HG02943 (cell line): ENCODE measurements around the gene TRIO.

Experiments
- ATAC-seq: cut with Tn5 transposase; IDR thresholded peaks from one replicate; pipeline ENCODE4 v1.9.1; 2021; ENCODE audit warnings: mild to moderate bottlenecking, low read depth, moderate library complexity; ENCODE audit not compliant: unreplicated experiment

Gene TRIO

DNA sequence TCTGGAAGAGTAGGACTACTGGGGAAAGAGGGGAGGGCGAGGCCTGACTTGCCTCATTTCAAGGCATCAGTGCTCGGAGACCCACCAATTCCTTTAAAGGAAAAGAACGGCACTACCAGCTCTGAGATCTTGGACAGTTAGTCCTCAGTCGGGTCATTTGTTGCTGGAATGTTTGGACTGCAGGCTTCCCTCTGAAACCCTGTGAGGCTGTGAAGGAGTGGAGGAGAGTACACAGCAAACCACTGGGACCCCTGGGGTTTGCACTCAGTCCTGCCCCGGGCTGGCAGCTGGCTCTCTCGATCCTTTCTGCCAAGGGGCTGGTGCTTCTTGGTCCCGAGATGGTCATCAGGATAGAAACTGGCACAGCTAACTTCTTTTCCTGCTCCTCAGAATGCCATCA is 194.5 kb downstream of the TRIO start:
- no peak for ATAC-seq

DNA sequence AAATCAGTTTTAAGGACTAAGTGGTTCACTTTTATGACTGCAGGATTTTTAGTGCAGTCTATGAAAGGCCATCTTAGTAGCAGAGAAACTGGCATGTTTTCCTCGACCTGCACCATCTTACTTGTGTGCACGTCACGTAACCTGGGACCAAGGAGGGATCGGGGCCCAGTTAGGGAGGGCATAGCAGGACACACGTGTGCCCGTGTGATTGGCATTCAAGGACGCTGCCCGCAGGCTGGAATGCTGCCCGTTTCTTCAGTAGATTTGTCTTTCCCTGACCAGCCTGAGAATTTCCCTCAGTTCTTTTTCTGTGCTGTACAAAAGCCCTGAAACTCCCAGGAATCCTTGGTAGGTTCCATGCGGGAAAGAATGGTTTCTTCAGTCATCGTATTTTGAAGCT is 196.3 kb downstream of the TRIO start:
- ATAC-seq, result no peak

GRCh38 chr5:14341571-14342230 is 198.6 kb downstream of the TRIO start:
- peak; percentile 6 for ATAC-seq

DNA sequence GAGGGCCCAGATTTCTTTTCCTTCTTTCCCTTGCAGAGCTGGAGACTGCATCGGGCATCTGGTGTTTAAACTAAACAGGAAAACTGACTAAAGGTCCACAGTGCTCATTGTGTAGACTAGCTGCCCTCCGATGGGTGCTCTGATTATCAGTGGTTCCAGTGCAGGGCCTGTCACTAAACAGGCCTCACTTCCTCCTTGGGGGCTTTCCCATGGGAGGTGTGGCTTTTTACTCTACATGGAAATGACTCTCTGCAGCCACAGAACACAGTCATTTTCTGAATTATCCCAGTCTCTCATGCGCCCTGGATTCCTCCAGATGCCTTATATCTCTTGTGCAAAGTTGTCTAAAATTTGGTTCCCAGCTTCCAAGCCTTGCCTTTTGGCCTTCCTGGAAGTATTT is 199.2 kb downstream of the TRIO start:
- ATAC-seq, result peak; percentile 92

GRCh38 chr5:14343376-14343775 is 200.2 kb downstream of the TRIO start:
- ATAC-seq, result no peak

GRCh38 chr5:14347522-14347921 is 204.4 kb downstream of the TRIO start:
- ATAC-seq, result no peak

- ATAC-seq, result no peak
These were observed 205.0 kb downstream of the TRIO start for GRCh38 chr5:14348142-14348541.

DNA sequence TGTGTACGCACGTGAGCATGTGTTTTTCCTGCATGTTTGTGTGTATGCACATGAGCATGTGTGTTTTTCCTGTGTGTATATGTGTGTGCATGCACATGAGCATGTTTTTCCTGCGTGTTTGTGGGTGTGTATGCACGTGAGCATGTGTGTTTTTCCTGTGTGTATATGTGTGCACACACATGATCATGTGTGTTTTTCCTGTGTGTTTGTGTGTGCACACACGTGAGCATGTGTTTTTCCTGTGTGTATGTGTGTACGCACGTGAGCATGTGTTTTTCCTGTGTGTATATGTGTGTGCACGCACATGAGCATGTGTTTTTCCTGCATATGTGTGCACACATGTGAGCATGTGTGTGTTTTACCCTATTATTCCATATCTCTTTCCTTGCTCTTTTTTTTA is 205.9 kb downstream of the TRIO start:
- ATAC-seq, result no peak

DNA sequence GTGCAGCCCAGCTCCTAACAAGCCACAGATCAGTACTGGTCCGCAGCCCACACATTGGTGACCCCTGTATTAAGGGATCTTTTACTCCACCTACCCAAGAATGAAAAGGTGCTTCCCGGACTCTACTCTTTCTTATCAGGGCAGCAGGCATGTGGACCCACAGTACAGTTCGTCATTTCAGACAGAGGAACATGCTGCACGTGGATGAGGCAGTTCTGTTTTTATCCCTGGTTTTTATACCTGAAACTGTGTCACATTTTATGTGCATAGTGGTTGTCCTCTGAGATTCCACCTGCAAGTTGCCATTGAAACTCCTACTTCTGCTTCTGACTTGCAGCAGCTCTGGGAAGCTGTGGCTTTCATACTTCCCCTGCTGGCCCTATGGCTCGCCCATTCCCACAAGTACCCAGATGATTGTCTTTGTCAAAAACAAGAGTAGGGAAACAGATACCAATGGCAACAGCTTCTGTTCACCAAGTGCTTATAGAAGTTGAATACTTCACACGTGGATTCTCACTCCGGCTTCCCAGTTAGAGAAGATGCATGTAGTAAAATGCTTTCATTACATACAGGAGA is 208.0 kb downstream of the TRIO start:
- ATAC-seq, result no peak

DNA sequence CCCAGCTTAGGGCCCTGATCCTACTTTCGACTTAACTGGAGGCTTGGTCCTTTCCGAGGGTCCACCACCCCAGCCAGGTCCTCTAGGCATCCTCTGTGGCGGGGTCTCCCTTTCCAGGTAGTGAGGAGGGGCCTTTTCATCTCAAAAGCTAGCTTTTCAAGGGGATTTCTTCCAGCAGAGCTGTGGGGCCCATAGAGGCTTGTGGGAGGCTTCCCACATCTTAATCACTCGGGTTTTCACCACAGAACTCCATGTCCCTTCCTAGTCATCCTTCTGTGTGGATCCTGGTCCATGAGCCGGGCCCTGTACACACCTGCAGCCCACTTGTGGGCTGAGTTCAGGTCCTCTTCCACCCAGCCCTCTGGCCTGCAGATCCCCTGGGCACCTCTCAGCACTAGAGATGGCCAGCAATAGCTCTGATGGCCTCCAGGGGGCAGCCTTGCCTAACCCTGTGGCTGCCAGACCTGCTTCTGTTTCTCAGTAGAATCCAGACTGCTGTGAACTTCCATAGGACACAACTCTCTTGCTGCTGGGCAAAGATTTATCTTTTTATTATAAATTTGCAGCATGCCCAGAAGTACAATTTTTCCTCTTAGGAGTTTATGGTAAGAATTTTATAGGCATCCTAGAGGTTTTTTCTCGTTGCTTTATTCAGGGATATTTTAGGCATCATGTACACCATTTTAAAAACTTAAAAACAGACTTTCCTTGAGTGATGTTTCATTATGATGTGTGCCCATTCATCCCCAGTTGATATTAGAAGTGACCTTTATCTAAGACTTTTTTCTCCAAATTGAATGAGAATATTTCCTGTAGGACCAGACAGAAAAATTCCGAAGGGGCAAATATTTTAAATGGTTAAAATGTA is 208.9 kb downstream of the TRIO start:
- peak; percentile 79 for ATAC-seq

GRCh38 chr5:14353726-14354474 is 210.8 kb downstream of the TRIO start:
- ATAC-seq, result no peak

DNA sequence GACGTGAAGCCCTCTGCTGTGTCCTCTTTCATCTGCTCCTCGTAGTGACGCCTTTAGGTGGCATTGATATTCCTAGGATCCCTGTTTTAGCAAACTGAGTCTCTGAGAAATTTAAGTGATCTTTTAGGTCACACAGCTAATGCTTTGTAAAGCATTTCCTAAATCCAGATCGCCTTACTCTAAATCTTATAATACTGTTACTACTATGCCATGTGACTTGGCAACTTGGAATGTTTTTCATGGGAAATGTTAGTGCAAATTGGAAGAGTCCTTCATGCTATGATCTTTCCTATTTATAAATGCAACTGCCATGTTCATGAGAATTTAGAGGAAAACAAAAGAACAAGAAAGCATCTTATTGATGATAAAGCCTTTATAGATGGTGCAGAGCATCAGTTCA is 212.2 kb downstream of the TRIO start:
- no peak for ATAC-seq

- ATAC-seq, result no peak
These were observed 213.2 kb downstream of the TRIO start for GRCh38 chr5:14356305-14356704.

GRCh38 chr5:14357441-14357840 is 214.3 kb downstream of the TRIO start:
- no peak for ATAC-seq

DNA sequence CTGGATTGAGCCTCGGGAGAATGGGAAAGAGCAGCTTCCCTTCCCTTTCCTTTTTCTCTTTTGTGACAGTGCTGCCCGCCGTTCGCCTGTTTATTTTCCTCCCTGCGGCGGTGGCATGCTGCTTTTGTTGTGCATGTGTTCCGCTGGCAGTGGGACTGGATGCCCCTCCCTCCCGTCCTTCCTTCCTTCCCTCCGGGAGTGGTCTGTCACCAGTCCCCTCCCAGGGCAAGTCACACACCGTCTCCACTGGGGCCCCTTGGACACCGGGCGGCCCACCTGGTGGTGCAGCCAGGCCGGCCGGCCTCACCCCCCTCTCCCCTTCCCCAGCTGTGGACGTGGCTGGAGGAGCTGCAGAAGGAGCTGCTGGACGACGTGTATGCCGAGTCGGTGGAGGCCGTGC is 214.7 kb downstream of the TRIO start:
- ATAC-seq, result no peak

- ATAC-seq, result no peak
These were observed 215.4 kb downstream of the TRIO start for GRCh38 chr5:14358536-14358935.

DNA sequence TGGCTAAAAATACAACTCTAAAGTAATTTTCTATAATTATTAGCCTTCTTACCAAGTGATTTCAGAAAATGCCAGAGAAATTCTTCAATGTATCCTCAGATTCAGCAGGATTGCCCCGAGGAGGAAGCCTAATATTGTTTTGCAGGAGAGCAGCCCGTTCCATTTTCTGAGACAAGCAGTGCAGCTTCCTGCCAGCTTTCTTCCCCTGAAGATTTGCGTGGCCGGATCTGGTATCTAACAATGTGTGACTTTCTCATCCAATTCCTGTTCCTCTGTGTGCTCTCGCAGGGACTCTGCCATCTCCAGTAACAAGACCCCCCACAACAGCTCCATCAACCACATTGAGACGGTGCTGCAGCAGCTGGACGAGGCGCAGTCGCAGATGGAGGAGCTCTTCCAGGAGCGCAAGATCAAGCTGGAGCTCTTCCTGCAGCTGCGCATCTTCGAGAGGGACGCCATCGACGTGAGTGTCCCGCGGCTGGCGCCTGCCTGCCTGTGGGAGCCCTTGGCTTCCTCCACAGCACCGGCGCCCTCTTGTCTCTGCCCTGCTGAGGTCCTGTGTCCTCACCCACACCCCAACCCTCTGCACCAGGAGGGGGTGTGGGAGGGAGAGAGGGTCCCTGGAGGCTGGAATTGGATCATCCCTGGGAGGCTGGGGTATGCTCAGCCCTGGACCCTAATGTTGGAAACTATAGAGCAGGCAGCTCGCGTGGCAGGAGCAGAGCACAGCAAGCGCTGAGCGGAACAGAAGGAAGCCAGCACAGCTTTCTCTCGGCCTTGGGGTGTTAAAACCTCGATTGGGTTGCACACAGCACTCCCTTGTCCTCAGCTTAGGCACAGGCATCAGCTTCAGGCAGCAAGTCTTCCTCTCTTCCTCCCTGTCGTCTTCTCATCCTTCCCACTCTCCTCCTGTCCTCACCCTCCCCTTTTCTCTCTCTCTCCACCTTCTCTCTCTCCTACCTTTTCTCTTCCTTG is 216.2 kb downstream of the TRIO start:
- ATAC-seq, result no peak

DNA sequence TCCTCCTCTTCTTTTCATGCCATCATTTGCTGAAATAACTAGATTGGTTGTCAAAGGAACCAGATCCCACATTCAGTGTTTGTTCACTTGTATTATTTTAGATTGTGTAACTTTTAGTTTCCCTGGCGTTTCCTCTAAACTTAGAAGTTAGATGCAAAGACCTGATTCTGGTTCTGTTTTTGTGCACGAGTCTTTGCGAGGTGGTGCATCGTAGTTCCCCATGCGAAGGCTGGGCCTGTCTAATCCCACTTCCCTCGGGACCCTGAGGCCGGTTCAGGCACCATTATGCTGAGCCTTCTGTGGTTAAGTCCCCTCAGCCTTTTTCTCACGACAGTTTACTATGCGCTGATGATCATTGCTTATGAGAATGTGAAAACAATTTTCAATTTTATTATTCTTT is 219.3 kb downstream of the TRIO start:
- ATAC-seq, result no peak

- no peak for ATAC-seq
These were observed 221.0 kb downstream of the TRIO start for GRCh38 chr5:14364096-14364495.
